Measurements from ENCODE around the gene ZNFX1.
"Not testable (repeated sequence)": the region's sequence is repeated elsewhere in the genome, so short reads cannot be mapped to it uniquely, and the experiment has no call there.

Gene ZNFX1

DNA sequence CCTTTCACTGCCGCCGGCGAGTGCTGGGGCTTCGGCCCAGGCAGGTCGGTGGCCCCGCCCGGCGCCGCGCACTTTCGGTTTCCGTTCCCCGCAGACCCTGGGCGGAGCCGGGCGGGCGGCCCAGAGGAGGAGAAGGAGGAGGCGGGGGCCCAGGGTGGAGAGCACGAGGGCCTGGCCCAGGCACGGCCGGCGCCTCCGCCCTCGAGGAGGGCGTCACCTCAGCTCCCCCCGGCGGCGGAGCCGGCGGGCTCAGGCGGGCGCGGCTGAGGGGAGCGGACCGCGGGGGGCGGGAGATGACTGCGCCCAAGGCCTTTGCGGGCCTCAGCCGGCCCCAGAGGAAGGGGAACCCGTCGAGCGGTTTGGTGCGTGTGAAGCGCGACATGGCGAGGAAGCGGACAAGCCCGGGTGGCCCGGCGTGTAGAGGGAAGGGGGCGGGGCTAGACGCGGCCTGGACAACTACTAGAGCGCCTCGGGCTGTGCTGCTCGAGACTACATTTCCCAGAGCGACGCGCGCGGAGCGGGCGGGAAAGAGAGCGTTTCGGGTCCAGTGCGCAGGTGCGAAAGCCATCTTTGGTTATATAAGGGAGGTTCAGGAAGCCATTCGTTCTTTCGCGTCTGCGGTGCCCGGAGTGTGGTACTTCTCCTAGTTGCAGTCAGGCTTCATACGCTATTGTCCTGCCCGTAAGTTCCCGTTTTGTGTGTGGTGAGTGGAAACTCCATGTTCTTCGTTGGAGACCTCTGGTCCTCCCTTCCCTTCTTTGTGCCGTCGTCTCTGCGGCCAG, at the start of gene ZNFX1:
ZNFX1 (minus strand) TSS at position 22 of the 782 bp plus-strand sequence. CDS start 2,218 bp downstream, outside the sequence.
- peak; percentile 98 for DNase-seq

DNA sequence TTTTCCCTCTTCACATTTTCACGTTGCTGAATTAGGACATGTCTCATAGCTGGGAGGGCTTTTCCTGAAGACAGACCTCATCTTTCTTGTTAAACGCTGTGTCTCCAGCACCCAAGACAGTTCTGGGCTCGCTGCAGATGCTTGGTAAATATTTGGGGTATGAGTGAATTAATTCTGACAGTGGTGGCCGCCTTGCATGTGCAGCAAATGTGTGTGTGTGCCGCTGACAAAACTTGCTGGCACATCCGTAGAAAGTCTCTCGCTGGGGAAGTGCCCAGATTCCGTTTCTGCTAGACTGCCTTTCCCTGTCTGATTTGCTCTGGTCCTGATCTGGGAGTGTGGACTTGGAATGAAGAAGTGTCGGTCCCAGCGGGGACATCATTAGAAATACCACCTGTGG, 48.2 kb upstream of the ZNFX1 start:
- DNase-seq = no peak

GRCh38 chr20:49324306-49324705, 46.4 kb upstream of the ZNFX1 start:
- no peak for DNase-seq

DNA sequence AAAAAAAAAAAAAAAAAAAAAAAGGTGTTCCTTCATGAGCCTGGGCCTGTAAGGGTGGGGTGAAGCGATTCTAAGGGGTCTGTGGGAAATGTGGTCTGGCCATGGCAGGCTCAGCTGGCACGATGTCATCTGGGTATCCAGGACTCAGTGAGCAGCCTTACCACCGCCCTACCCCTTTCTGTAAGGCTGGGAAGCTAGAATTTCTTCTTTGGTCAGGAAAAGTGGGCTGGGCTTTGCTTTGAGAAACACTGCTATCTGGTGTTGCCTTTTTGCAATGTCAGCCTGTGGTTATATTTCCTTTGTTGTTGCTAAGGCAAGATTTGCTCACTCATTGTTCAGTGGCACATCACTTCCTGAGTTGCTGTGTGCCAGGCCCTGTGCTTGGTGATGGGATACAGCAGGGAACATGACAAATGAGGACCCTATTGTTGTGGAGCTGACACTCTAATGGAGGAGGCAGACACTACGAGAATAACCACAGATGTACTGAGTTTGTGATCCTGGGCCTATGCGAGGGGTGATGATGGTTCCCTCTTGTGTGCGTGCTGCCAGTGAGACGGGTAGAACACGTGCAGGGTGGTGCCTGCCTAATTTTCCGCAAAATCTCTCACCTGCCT, 45.9 kb upstream of the ZNFX1 start:
- peak; percentile 16 for DNase-seq

GRCh38 chr20:49320460-49320859, 42.6 kb upstream of the ZNFX1 start:
- DNase-seq = no peak

GRCh38 chr20:49319208-49319809, 41.5 kb upstream of the ZNFX1 start:
- no peak for DNase-seq

GRCh38 chr20:49318430-49319207, 40.8 kb upstream of the ZNFX1 start:
- no peak for DNase-seq

- DNase-seq = no peak
These were observed 40.2 kb upstream of the ZNFX1 start for GRCh38 chr20:49318091-49318429.

DNA sequence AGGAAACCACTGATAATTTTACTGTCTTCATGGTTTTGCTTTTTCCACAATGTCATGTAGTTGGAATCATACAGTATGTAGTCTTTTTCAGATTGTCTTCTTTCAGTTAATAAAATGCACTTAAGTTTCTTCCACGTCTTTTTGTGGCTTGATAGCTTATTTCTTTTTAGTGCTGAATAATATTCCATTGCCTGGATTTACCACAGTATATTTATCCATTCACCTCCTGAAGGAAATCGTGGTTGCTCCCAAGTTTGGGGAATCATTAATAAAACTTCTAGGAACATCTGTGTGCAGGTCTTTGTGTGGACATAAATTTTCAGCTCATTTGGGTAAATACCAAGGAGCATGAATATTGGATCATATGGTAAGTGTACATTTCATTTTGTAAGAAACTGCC, 38.8 kb upstream of the ZNFX1 start:
- DNase-seq = no peak

DNA sequence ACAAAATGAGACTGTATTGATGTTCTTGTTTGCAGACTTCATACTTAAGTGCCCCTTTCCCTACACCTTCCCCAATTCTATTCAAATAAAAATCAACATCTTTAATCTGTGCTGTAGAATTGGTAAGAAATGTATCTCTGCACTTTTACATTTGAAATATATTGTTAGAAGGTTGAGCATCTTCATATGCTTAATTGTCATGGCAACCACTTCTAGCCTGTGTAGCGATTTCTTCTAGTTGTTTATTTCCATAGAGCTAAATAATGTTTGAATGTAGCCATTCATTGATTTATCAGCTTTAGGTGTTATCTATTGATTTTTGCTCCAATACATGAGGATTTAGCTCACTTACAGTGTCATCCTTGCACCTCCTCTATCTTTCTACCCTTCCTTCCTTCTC, 37.7 kb upstream of the ZNFX1 start:
- DNase-seq = no peak

GRCh38 chr20:49314052-49314451, 36.2 kb upstream of the ZNFX1 start:
- DNase-seq = not testable (repeated sequence)

DNA sequence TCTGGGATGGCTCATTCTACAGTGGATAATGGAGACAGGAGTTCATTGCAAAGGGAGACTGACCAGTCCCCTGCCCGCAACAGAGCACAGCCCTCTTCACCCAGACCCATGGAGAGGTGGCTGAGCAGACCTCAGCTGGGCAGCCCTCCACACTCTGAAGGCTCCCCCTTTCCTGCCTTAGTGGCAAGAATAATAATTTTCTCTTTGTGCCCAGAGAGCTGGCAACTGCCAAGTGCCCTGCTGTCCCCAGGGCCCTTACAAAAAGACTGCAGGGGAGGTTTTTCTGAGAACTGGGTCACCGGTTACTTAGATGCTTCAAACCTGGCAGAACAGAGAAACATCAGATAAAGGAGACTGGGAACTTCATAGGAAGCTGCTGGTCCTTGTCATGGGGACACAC, 35.4 kb upstream of the ZNFX1 start:
- no peak for DNase-seq

DNA sequence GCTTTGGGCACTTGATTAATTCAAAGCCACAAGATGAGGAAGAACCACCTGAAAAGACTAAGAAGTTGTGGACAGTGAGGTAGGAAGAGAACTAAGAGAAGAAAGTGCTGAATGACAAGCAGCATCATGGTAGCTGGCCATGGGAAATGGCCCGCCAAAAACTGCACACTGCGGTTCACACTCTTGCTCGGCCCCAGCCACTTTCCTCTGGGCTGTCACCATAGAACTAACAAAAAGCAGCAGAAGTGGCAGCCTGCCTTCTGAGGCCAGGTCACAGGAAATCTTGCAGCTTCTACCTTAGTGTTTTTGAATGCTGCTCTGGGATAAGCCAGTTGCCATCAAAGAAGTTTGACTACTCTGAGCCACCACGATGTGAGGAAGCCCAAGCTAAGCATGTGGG, 34.8 kb upstream of the ZNFX1 start:
- DNase-seq = no peak

DNA sequence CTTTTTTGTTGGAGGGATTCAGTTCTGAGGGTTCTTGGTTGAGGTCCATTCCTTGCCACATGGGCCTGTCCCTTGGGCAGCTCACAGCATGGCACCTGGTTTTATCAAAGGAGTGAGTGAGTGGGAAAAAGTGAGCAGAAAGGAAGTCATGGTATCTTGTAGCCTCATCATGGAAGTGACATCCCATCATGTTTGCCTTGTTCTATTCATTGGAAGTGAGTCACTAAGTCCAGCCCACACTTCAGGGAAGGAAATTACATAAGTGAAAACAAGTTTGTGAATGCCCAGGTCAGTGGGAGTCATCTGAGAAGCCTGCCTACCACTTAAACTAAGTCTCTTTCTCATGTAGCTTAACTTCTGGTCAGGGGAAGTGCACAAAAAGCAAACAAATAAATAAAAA, 32.8 kb upstream of the ZNFX1 start:
- peak; percentile 15 for DNase-seq

GRCh38 chr20:49308875-49309274, 31.0 kb upstream of the ZNFX1 start:
- DNase-seq = no peak

DNA sequence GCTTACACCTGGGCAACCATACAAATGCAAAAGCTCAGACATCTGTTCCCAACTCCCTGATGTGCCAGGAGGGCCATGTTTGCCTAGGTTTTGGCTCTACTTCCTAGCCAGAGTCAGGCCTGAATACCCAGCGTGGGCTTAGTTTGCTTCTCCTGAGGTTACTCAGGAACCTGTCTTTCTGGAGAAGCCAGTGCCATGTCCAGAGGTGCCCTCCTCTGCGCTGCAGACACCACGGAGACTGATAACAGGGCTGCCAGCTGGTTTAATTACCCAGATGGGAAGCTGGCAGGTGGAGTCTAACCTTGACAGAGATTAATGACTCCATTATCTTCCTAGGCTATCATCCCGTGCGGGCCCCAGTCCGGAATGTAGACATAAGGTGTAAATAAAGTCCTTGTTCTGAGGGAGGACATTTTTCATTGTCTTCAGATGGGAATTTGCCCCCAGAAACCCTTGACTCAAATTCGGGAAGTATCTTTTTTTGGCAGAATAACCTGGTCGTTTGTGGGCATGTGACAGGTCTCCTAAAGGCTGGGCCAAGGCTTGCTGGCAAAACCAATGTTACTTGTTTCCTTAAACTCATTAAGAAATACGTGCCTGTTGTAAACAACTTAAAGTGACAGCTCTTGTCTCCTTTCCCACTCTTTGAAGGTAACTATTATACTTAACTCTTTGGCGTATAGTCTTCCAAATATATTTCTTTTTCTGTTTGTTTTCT, 29.2 kb upstream of the ZNFX1 start:
- no peak for DNase-seq

DNA sequence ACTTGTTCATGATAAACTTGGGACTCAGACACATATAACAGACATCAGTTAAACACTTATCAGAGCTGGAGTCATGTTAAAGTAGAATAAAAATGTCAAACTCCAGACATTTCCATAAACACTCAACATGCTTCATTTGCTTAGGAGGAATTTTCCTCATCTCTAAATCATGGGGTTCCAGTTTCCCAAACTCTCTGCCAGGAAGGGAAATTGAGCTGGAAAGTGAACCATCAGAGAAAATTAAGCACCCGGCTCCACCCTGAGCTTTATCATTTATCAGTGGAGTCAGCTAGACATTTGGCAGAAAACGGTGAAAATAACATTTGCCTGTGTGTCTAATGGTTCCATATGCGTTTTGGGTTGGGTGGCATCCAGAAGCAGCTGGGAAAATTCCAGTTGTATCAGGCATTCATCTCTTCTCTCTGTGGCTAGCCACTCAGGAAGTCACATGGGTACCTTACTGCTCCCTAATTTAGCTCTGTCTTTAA, 25.3 kb upstream of the ZNFX1 start:
- no peak for DNase-seq

DNA sequence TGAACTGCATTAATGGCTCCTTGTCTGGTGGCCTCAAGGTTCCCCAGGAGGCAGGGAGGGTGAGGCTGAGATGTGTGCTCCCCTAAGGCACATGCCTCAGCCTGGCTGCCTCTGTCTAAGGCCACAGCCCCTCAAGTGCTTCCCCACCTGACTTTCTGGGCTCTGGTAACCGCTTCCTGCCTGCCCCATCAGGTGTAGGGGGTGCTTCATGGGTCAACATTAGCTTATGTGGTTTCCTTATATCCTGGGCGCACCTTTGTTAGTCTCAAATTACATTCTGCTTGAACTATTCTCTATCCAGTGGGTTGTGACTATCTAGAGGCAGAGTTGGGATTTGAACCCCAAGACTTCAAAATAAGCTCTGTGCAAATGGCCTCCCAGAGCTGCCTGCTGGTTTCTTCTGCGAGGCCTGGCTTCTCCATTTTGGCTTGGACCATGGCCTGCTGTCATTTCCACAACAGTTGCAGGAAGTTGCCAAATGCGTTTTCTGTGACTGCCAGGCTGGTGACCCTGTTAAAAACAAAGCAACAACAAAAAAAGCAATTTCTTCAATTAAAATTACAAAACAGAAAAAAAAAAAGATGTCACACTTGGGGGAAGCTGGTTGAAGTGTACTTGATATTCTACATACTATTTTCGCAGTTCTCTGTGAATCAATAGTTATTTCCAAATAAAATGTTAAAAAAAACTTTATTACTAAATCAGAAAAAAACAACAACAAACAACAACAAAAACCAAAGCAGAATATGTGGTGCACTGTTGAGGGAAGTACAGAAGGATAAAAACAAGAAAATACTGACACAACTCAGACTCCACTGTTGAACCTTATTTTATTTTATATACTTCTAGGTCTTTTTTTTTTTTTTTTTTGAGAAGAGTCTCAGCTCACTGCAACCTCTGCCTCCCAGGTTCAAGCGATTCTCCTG, 20.0 kb upstream of the ZNFX1 start:
- no peak for DNase-seq

DNA sequence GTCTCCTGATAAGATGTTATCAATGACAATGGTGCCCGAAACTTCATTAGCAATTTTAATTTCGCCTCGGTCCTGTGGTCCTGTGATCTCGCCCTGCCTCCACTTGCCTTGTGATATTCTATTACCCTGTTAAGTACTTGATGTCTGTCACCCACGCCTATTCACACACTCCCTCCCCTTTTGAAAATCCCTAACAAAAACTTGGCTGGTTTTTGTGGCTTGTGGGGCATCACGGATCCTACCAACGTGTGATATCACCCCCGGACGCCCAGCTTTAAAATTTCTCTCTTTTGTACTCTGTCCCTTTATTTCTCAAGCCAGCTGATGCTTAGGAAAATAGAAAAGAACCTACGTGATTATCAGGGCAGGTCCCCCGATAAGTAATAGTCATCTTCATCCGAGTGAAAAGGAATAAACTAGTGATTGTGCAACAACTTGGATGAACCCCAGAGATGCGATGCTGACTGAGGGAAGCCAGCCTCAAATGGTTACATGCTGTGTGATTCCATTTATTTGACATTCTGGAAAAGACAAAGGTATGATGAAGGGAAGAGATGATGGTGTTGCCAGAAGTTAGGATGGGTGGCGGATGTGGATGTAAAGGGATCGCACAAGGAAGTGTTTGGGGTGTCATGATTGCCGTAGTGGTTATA, 16.3 kb upstream of the ZNFX1 start:
- not testable (repeated sequence) for DNase-seq

DNA sequence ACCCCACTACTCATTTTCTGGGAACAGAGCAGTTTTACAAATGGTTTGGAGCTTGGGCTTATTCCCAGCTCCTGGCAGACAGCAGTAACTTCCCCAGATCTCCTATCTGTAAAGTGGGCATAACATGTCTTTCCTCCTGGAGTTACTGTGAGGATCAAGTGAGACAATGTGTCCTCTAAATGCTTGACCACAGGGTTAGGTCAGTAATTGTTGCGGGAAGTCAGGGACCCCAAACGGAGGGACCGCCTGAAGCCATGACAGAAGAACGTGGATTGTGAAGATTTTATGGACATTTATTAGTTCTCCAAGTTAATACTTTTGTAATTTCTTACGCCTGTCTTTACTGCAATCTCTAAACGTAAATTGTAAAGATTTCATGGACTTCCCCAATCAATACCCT, 15.3 kb upstream of the ZNFX1 start:
- no peak for DNase-seq

GRCh38 chr20:49292010-49292409, 14.2 kb upstream of the ZNFX1 start:
- DNase-seq = no peak
